ENCODE data around the gene PIM3. TPM values are rescaled to one million over a fixed set of nuclear protein-coding genes. Genes with fewer than 3 reads are reported as not detected.

Gene PIM3
- total RNA-seq, 1 experiment from 2014 or later, result 33.0 TPM

Small RNA genes within 50 kb of the gene (small RNA-seq; reads per million reads assigned to genes)
- 0.02 to 0.29 reads per million in 2 experiments for gene MIR6821

Other genes with a start within 250 kb of the PIM3 start
- 15.5 and 16.7 TPM in 2 replicates for gene BRD1, start 132.9 kb upstream of the PIM3 start, total RNA-seq (2014; rRNA removed; shearing (Covaris generic))
- gene ZBED4, start 106.9 kb upstream of the PIM3 start, total RNA-seq (2014; rRNA removed; shearing (Covaris generic)), result 14.0 and 15.5 TPM in 2 replicates
- 10.7 and 12.9 TPM in 2 replicates for gene ALG12, start 42.3 kb upstream of the PIM3 start, total RNA-seq (2014; rRNA removed; shearing (Covaris generic))
- gene CRELD2, start 42.1 kb upstream of the PIM3 start, total RNA-seq (2014; rRNA removed; shearing (Covaris generic)), result 23.4 and 25.9 TPM in 2 replicates
- not detected in 2 replicates for gene IL17REL, start 52.0 kb downstream of the PIM3 start, total RNA-seq (2014; rRNA removed; shearing (Covaris generic))
- not detected in 2 replicates for gene TTLL8, start 97.5 kb downstream of the PIM3 start, total RNA-seq (2014; rRNA removed; shearing (Covaris generic))
- not detected in 2 replicates for gene MLC1, start 124.7 kb downstream of the PIM3 start, total RNA-seq (2014; rRNA removed; shearing (Covaris generic))
- gene MOV10L1, start 129.2 kb downstream of the PIM3 start, total RNA-seq (2014; rRNA removed; shearing (Covaris generic)), result 0.07 TPM in 1 of 2 replicates, not detected in the other
- gene PANX2, start 210.0 kb downstream of the PIM3 start, total RNA-seq (2014; rRNA removed; shearing (Covaris generic)), result 4.2 and 4.7 TPM in 2 replicates
- gene TRABD, start 225.1 kb downstream of the PIM3 start, total RNA-seq (2014; rRNA removed; shearing (Covaris generic)), result 21.7 and 26.1 TPM in 2 replicates
- gene SELENOO, start 240.2 kb downstream of the PIM3 start, total RNA-seq (2014; rRNA removed; shearing (Covaris generic)), result 11.5 and 12.8 TPM in 2 replicates